Activated CD8-positive, alpha-beta memory T cell treated with anti-CD3 and anti-CD28 coated beads, Interleukin-2, amount 50 U/mL, for 1 hour (primary cell): Measurements from ENCODE around the gene NODAL.
"Not testable (repeated sequence)": the region's sequence is repeated elsewhere in the genome, so short reads cannot be mapped to it uniquely, and the experiment has no call there.

Experiments used
- DNase-seq: peaks from one replicate; pipeline ENCODE4 v3.0.0-alpha.2; 2020; ENCODE audit errors: extremely low read depth

Gene NODAL

GRCh38 chr10:70441161-70441894, at the start of gene NODAL:
NODAL (minus strand) TSS chr10:70441681; CDS start chr10:70441667, 14 bp downstream.
- DNase-seq: no peak

GRCh38 chr10:70490142-70490541, 48.7 kb upstream of the NODAL start:
- DNase-seq: no peak

GRCh38 chr10:70487824-70488223, 46.3 kb upstream of the NODAL start:
- no peak for DNase-seq

GRCh38 chr10:70483872-70484271, 42.4 kb upstream of the NODAL start:
- DNase-seq: not testable (repeated sequence)

GRCh38 chr10:70482982-70483760, 41.7 kb upstream of the NODAL start:
- no peak for DNase-seq

- no peak for DNase-seq
Observed at GRCh38 chr10:70481831-70482530, 40.5 kb upstream of the NODAL start.

GRCh38 chr10:70481105-70481504, 39.6 kb upstream of the NODAL start:
- DNase-seq: no peak

GRCh38 chr10:70480239-70480861, 38.9 kb upstream of the NODAL start:
- DNase-seq: no peak

GRCh38 chr10:70479626-70480238, 38.3 kb upstream of the NODAL start:
- DNase-seq: no peak

- DNase-seq: no peak
Observed at GRCh38 chr10:70479165-70479581, 37.7 kb upstream of the NODAL start.

- no peak for DNase-seq
Observed at GRCh38 chr10:70478191-70479164, 37.0 kb upstream of the NODAL start, which contains the start of gene PALD1. PALD1 (plus strand) TSS chr10:70478767; CDS start chr10:70525952, 47,185 bp downstream.

GRCh38 chr10:70477661-70478162, 36.2 kb upstream of the NODAL start:
- peak; percentile 64 for DNase-seq

GRCh38 chr10:70476249-70477035, 35.0 kb upstream of the NODAL start:
- no peak for DNase-seq

- DNase-seq: no peak
Observed at GRCh38 chr10:70475661-70476060, 34.2 kb upstream of the NODAL start.

- DNase-seq: no peak
Observed at GRCh38 chr10:70474780-70475179, 33.3 kb upstream of the NODAL start.

- DNase-seq: no peak
Observed at GRCh38 chr10:70472799-70473454, 31.4 kb upstream of the NODAL start.

- no peak for DNase-seq
Observed at GRCh38 chr10:70466951-70467350, 25.5 kb upstream of the NODAL start.

GRCh38 chr10:70465832-70466231, 24.4 kb upstream of the NODAL start:
- DNase-seq: no peak

GRCh38 chr10:70465278-70465677, 23.8 kb upstream of the NODAL start:
- DNase-seq: no peak
